Breast epithelium (tissue), 4 donors: Measurements from ENCODE around the gene NKX2-2. TPM values are rescaled to one million over a fixed set of nuclear protein-coding genes. Genes with fewer than 3 reads are reported as not detected.

ENCODE experiments used
- DNase-seq, 2 donors: peaks; one replicate each; pipeline ENCODE4 v3.0.0-alpha.2; 2019; ENCODE audit warnings: low spot score in 2 of 2
- H3K27ac ChIP-seq, 2 donors: fragments of 200-600 bp; sonication (generic) in 1 of 2; one replicate each; pipeline ENCODE4 v1.5.1; 2016 to 2019; ENCODE audit warnings: mild to moderate bottlenecking in 1 of 2
- H3K27me3 ChIP-seq, 2 donors: fragments of 200-600 bp; sonication (generic) in 1 of 2; one replicate each; pipeline versions ENCODE4 v1.5.1 to v1.6.0; 2017 to 2019; ENCODE audit warnings: control low read depth in 1 of 2, mild to moderate bottlenecking in 1 of 2
- H3K36me3 ChIP-seq: fragments of 200-600 bp; one replicate; pipeline ENCODE4 v1.5.1; 2019
- H3K4me1 ChIP-seq, 2 donors: fragments of 200-600 bp; sonication (generic); one replicate each; pipeline ENCODE4 v1.5.1; 2016 to 2019; ENCODE audit warnings: control low read depth in 1 of 2
- H3K4me3 ChIP-seq, 3 donors: fragments of 200-600 bp; sonication (generic); 1 replicate in 2 of 3; 2 replicates in 1 of 3; pipeline ENCODE4 v1.5.1; 2016 to 2019; ENCODE audit warnings: mild to moderate bottlenecking in 3 of 3, moderate library complexity in 2 of 3
- H3K9me3 ChIP-seq, 2 donors: fragments of 200-600 bp; sonication (generic) in 1 of 2; one replicate each; pipeline ENCODE4 v1.5.1; 2016 to 2019; ENCODE audit warnings: control low read depth in 1 of 2
- CTCF ChIP-seq, 3 donors: fragments of 450-650 bp; IDR thresholded peaks; one replicate each; pipeline ENCODE4 v1.5.1; 2016 to 2017; ENCODE audit warnings: antibody characterized with exemption in 3 of 3, mild to moderate bottlenecking in 3 of 3, moderate library complexity in 3 of 3
- POLR2A ChIP-seq: fragments of 450-650 bp; IDR thresholded peaks from one replicate; pipeline ENCODE4 v1.6.1; 2016; ENCODE audit warnings: antibody characterized with exemption, mild to moderate bottlenecking, moderate library complexity
- POLR2AphosphoS5 ChIP-seq, 3 donors: sonication (generic); formaldehyde crosslinking; IDR thresholded peaks; one replicate each; pipeline ENCODE4 v1.6.1; 2017; ENCODE audit warnings: antibody characterized with exemption in 3 of 3
- intact Hi-C: fragments of 100-400 bp; cut with DNase I; formaldehyde crosslinking; loops from one replicate; pipeline ENCODE4 v1.15.1; 2023; ENCODE audit warnings: low total_unique reads
- total RNA-seq, 3 donors: library from RNA; depleted of rRNA; stranded (reverse); fragments of >200 nt; gene quantifications; one replicate each; pipeline ENCODE4 v1.1.0, GENCODE V29; 2016

NKX2-2 gene
- total RNA-seq, 3 donors from 2014 or later, result not detected

GRCh38 chr20:21508230-21509078 lies 5.4 kb downstream of the NKX2-2 start:
- peaks cover 6 to 21% of the 10 kb centered on the region in 2 donors for H3K4me1 ChIP-seq
- intact Hi-C loops, result no loop called here
- peaks cover 12 to 95% of the 10 kb centered on the region in 2 donors for H3K27me3 ChIP-seq
- H3K4me3 ChIP-seq, result no peak overlapping the region
- TF ChIP-seq CTCF (IDR thresholded peaks at IDR 0.05) (no peak), POLR2A (no peak), POLR2AphosphoS5 (IDR thresholded peaks at IDR 0.05) (no peak)
- H3K27ac ChIP-seq, result no peak overlapping the region
- H3K9me3 ChIP-seq, result no peaks in the 10 kb centered on the region
- no peak for DNase-seq
- no peaks in the 10 kb centered on the region for H3K36me3 ChIP-seq

- no peak for DNase-seq
- H3K9me3 ChIP-seq, result no peaks in the 10 kb centered on the region
- no peak for TF ChIP-seq POLR2A
- no peak for TF ChIP-seq POLR2AphosphoS5 (IDR thresholded peaks at IDR 0.05)
- no peak for TF ChIP-seq CTCF (IDR thresholded peaks at IDR 0.05)
- intact Hi-C loops, result no loop called here
- peaks cover 6 to 17% of the 10 kb centered on the region in 2 donors for H3K4me1 ChIP-seq
- H3K27me3 ChIP-seq, result peaks cover 12 to 86% of the 10 kb centered on the region in 2 donors
- no peak overlapping the region for H3K4me3 ChIP-seq
- no peak overlapping the region for H3K27ac ChIP-seq
- H3K36me3 ChIP-seq, result no peaks in the 10 kb centered on the region
Observed at GRCh38 chr20:21507400-21508229, 6.2 kb downstream of the NKX2-2 start.

GRCh38 chr20:21505810-21506530 lies 7.9 kb downstream of the NKX2-2 start:
- Histone ChIP-seq H3K9me3 (no peaks in the 10 kb centered on the region), H3K4me1 (peaks cover 6 to 12% of the 10 kb centered on the region in 2 donors), H3K4me3 (peak overlapping the region; percentile 20 to 68 (median 39)), H3K27me3 (peaks cover 12 to 75% of the 10 kb centered on the region in 2 donors), H3K27ac (no peak overlapping the region), H3K36me3 (no peaks in the 10 kb centered on the region)
- no peak for DNase-seq
- intact Hi-C loops, result no loop called here
- no peak for TF ChIP-seq POLR2A
- TF ChIP-seq CTCF (IDR thresholded peaks at IDR 0.05), result peak in 1 of 3 donors; percentile 46
- TF ChIP-seq POLR2AphosphoS5 (IDR thresholded peaks at IDR 0.05), result no peak

- Histone ChIP-seq H3K27ac (no peak overlapping the region), H3K4me1 (peaks cover 6 to 12% of the 10 kb centered on the region in 2 donors), H3K27me3 (peaks cover 8 to 75% of the 10 kb centered on the region in 2 donors), H3K36me3 (no peaks in the 10 kb centered on the region), H3K9me3 (no peaks in the 10 kb centered on the region), H3K4me3 (peak overlapping the region in 2 of 3 donors; percentile 39 to 68)
- TF ChIP-seq POLR2AphosphoS5 (IDR thresholded peaks at IDR 0.05), result no peak
- TF ChIP-seq CTCF (IDR thresholded peaks at IDR 0.05), result peak; percentile 88 to 97 (median 94)
- intact Hi-C loops, result no loop called here
- peak in 1 of 2 donors; percentile 28 for DNase-seq
Observed at GRCh38 chr20:21505161-21505809, 8.6 kb downstream of the NKX2-2 start.
